A204.1 (cell line): ENCODE results near the gene RAD51B.
"Not testable (repeated sequence)": the region's sequence is repeated elsewhere in the genome, so short reads cannot be mapped to it uniquely, and the experiment has no call there.

Source experiments
- FAIRE-seq: peaks from 2 replicates; lab custom pipeline; 2012; peaks lifted over from hg19 to GRCh38; lab: Jason Lieb, UNC

The RAD51B gene

GRCh38 chr14:68216079-68216478, 396.5 kb downstream of the RAD51B start:
- FAIRE-seq: no peak

GRCh38 chr14:68216957-68217356, 397.4 kb downstream of the RAD51B start:
- no peak for FAIRE-seq

- no peak for FAIRE-seq
Observed at GRCh38 chr14:68217791-68218340, 398.3 kb downstream of the RAD51B start.

GRCh38 chr14:68219407-68219806, 399.8 kb downstream of the RAD51B start:
- FAIRE-seq: no peak

- not testable (repeated sequence) for FAIRE-seq
Observed at GRCh38 chr14:68221046-68221445, 401.5 kb downstream of the RAD51B start.

- FAIRE-seq: no peak
Observed at GRCh38 chr14:68222154-68222553, 402.6 kb downstream of the RAD51B start.

- no peak for FAIRE-seq
Observed at GRCh38 chr14:68222726-68223125, 403.1 kb downstream of the RAD51B start.

- FAIRE-seq: no peak
Observed at GRCh38 chr14:68223631-68224030, 404.1 kb downstream of the RAD51B start.

GRCh38 chr14:68225321-68225720, 405.7 kb downstream of the RAD51B start:
- FAIRE-seq: no peak

- no peak for FAIRE-seq
Observed at GRCh38 chr14:68226523-68226922, 406.9 kb downstream of the RAD51B start.

- no peak for FAIRE-seq
Observed at GRCh38 chr14:68228656-68229055, 409.1 kb downstream of the RAD51B start.

- no peak for FAIRE-seq
Observed at GRCh38 chr14:68229423-68230100, 410.0 kb downstream of the RAD51B start.

GRCh38 chr14:68230202-68230949, 410.8 kb downstream of the RAD51B start:
- FAIRE-seq: no peak

GRCh38 chr14:68230950-68231717, 411.6 kb downstream of the RAD51B start:
- no peak for FAIRE-seq

GRCh38 chr14:68231898-68232297, 412.3 kb downstream of the RAD51B start:
- no peak for FAIRE-seq

- FAIRE-seq: no peak
Observed at GRCh38 chr14:68232300-68233055, 412.9 kb downstream of the RAD51B start.

- no peak for FAIRE-seq
Observed at GRCh38 chr14:68233101-68233784, 413.7 kb downstream of the RAD51B start.

GRCh38 chr14:68234101-68234905, 414.7 kb downstream of the RAD51B start:
- FAIRE-seq: no peak

- no peak for FAIRE-seq
Observed at GRCh38 chr14:68235011-68235410, 415.4 kb downstream of the RAD51B start.
